ENCODE data around the gene C1orf35. TPM values are rescaled to one million over a fixed set of nuclear protein-coding genes. Genes with fewer than 3 reads are reported as not detected.

The C1orf35 gene
- total and polyA plus RNA-seq, 4 donors: 4.0 to 7.5 (median 6.4) TPM

DNA sequence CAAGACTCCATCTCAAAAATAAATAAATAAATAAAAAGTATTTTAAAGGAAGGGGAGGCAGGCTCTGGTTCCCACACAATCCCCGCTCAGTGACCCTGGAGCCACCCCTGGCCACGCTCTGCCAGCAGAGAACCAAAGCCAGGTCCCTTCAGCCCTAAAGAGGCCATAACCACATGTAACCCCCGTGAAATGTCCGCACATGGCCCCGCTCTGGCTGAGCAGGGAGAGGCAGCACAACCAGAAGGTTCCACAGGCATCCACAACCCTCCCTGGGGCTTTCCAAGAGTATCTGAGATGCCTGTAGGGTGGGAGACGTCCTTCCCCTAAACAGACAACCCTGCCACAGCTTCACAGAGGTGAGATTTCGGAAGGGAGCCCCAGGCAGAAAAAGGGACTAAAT, 22.0 kb downstream of the C1orf35 start:
- Histone ChIP-seq H3K27me3 (ENCODE audit: control insufficient read depth in 4 of 4, insufficient read depth in 4 of 4, low read length in 3 of 4) (no peaks in the 10 kb centered on the region), H3K9ac (ENCODE audit: low read depth in 1 of 2, low read length in 2 of 2) (peak overlapping the region in 1 of 2 donors; percentile 4), H3K36me3 (ENCODE audit: control insufficient read depth in 4 of 4, insufficient read depth in 3 of 4, low read depth in 1 of 4, low read length in 3 of 4) (no peaks in the 10 kb centered on the region), H3K27ac (ENCODE audit: low read depth in 1 of 2, low read length in 2 of 2) (no peak overlapping the region), H3K4me3 (ENCODE audit: low read depth in 1 of 3, low read length in 3 of 3) (peak overlapping the region in 1 of 3 donors; percentile 96), H3K4me1 (ENCODE audit: control insufficient read depth in 4 of 4, insufficient read depth in 4 of 4, low read length in 3 of 4) (peaks cover 18 to 32% (median 28%) of the 10 kb centered on the region in 4 donors), H3K9me3 (ENCODE audit: control insufficient read depth in 4 of 4, low read length in 3 of 4) (no peaks in the 10 kb centered on the region)
- WGBS: 81% methylated on average over 7 of the region's 7 CpGs
- no peak for DNase-seq (ENCODE audit: low spot score)
- TF ChIP-seq HNF4G (IDR thresholded peaks at IDR 0.05) (no peak), FOXA1 (IDR thresholded peaks at IDR 0.05) (no peak), HNF4A (conservative IDR thresholded peaks at IDR 0.05) (no peak), RAD21 (IDR thresholded peaks at IDR 0.05) (no peak), JUND (IDR thresholded peaks at IDR 0.05) (no peak), TAF1 (conservative IDR thresholded peaks at IDR 0.05) (no peak), YY1 (IDR thresholded peaks at IDR 0.05) (no peak), RXRA (IDR thresholded peaks at IDR 0.05) (no peak), EGR1 (IDR thresholded peaks at IDR 0.05; ENCODE audit: low read depth in 2 of 2) (no peak), NR2F2 (IDR thresholded peaks at IDR 0.05) (no peak), FOXA2 (IDR thresholded peaks at IDR 0.05) (no peak), SP1 (IDR thresholded peaks at IDR 0.05) (no peak), GABPA (IDR thresholded peaks at IDR 0.05 in 1 of 2, conservative IDR thresholded peaks at IDR 0.05 in 1 of 2) (no peak)
- TF ChIP-seq, protein P1, sequence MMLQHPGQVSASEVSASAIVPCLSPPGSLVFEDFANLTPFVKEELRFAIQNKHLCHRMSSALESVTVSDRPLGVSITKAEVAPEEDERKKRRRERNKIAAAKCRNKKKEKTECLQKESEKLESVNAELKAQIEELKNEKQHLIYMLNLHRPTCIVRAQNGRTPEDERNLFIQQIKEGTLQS (IDR thresholded peaks at IDR 0.05): no peak
- TF ChIP-seq, protein P2, sequence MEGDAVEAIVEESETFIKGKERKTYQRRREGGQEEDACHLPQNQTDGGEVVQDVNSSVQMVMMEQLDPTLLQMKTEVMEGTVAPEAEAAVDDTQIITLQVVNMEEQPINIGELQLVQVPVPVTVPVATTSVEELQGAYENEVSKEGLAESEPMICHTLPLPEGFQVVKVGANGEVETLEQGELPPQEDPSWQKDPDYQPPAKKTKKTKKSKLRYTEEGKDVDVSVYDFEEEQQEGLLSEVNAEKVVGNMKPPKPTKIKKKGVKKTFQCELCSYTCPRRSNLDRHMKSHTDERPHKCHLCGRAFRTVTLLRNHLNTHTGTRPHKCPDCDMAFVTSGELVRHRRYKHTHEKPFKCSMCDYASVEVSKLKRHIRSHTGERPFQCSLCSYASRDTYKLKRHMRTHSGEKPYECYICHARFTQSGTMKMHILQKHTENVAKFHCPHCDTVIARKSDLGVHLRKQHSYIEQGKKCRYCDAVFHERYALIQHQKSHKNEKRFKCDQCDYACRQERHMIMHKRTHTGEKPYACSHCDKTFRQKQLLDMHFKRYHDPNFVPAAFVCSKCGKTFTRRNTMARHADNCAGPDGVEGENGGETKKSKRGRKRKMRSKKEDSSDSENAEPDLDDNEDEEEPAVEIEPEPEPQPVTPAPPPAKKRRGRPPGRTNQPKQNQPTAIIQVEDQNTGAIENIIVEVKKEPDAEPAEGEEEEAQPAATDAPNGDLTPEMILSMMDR (IDR thresholded peaks at IDR 0.05; ENCODE audit: low read depth, low read length, missing input control): no peak
- TF ChIP-seq, protein P3, sequence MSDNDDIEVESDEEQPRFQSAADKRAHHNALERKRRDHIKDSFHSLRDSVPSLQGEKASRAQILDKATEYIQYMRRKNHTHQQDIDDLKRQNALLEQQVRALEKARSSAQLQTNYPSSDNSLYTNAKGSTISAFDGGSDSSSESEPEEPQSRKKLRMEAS (IDR thresholded peaks at IDR 0.05): no peak
- TF ChIP-seq, protein P4, sequence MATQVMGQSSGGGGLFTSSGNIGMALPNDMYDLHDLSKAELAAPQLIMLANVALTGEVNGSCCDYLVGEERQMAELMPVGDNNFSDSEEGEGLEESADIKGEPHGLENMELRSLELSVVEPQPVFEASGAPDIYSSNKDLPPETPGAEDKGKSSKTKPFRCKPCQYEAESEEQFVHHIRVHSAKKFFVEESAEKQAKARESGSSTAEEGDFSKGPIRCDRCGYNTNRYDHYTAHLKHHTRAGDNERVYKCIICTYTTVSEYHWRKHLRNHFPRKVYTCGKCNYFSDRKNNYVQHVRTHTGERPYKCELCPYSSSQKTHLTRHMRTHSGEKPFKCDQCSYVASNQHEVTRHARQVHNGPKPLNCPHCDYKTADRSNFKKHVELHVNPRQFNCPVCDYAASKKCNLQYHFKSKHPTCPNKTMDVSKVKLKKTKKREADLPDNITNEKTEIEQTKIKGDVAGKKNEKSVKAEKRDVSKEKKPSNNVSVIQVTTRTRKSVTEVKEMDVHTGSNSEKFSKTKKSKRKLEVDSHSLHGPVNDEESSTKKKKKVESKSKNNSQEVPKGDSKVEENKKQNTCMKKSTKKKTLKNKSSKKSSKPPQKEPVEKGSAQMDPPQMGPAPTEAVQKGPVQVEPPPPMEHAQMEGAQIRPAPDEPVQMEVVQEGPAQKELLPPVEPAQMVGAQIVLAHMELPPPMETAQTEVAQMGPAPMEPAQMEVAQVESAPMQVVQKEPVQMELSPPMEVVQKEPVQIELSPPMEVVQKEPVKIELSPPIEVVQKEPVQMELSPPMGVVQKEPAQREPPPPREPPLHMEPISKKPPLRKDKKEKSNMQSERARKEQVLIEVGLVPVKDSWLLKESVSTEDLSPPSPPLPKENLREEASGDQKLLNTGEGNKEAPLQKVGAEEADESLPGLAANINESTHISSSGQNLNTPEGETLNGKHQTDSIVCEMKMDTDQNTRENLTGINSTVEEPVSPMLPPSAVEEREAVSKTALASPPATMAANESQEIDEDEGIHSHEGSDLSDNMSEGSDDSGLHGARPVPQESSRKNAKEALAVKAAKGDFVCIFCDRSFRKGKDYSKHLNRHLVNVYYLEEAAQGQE (IDR thresholded peaks at IDR 0.05): no peak
- TF ChIP-seq, protein P5, sequence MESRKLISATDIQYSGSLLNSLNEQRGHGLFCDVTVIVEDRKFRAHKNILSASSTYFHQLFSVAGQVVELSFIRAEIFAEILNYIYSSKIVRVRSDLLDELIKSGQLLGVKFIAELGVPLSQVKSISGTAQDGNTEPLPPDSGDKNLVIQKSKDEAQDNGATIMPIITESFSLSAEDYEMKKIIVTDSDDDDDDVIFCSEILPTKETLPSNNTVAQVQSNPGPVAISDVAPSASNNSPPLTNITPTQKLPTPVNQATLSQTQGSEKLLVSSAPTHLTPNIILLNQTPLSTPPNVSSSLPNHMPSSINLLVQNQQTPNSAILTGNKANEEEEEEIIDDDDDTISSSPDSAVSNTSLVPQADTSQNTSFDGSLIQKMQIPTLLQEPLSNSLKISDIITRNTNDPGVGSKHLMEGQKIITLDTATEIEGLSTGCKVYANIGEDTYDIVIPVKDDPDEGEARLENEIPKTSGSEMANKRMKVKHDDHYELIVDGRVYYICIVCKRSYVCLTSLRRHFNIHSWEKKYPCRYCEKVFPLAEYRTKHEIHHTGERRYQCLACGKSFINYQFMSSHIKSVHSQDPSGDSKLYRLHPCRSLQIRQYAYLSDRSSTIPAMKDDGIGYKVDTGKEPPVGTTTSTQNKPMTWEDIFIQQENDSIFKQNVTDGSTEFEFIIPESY (IDR thresholded peaks at IDR 0.05): no peak

All from liver (tissue), 9 donors.